M059J (cell line): ENCODE results near the gene BFSP1. TPM values are rescaled to one million over a fixed set of nuclear protein-coding genes. Genes with fewer than 3 reads are reported as not detected.

ENCODE experiments used
- DNase-seq: peaks from one replicate; pipeline ENCODE4 v3.0.0-alpha.2; 2012; ENCODE audit warnings: low read depth
- total RNA-seq: library from RNA; depleted of rRNA; stranded (reverse); fragments of >200 nt; shearing (Covaris generic); gene quantifications from 2 replicates; pipeline ENCODE4 v1.2.3, GENCODE V29; 2014; rRNA removed

The BFSP1 gene
- total RNA-seq, 1 experiment from 2014 or later, result 5.5 TPM

DNA sequence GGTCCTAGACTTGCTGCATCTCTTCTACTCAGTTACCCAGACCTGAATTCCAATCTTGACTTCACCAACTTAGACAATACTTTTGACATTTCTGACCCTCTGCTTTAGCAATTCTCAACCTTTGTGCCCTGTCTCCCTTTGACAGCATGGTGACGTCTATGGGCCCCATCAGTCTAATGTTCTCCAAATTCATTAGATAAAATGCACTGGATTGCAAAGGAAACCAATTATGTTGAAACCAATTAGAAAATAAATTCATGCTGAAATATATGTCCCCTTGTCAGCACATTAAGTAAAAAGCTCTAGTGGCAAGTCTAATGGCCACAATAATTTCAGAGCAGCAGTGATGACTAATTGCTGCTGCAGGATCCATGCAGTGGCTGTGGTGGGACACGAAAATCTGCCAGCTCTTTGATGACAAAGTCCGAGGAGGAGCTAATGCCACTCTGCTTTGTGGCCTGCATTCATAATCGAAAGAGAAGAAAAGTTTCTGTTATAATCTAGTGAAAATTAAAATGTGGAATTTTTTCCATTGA, 64.0 kb downstream of the BFSP1 start:
- peak; percentile 52 for DNase-seq

GRCh38 chr20:17466641-17467040, 64.5 kb downstream of the BFSP1 start:
- peak; percentile 51 for DNase-seq

DNA sequence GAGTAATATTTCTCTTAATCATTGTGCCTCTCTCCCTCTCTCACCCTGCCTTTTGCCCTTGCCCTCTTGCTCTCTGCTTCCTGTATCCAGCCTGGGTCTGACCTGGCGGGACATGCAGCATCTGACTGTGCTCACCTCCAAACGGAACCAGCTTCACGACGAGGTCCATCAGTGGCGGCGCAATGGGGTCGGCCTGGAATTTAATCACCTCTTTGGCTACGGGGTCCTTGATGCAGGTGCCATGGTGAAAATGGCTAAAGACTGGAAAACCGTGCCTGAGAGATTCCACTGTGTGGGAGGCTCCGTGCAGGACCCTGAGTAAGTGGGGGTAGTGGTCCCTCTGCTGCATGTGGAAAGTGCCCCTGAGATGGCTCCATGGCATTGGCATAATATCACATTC, 65.9 kb downstream of the BFSP1 start:
- no peak for DNase-seq

DNA sequence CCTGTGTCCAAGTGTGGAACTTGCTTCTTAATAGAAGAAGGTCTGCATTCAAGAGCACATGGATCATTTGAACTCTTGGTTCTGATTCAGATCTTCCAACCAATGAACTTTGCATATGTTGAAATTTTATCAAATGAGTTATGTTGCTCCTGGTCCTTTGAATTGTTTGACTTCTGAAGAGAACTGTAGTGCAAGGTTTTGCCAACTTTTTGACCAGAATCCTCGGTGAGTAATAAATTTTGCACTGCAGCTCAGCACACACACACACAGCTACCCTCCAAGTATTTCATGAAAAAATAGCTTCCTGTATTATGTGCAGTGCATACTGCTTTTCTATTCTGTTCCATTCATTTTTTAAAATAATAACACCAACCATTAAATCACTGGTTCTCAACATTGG, 67.5 kb downstream of the BFSP1 start:
- no peak for DNase-seq

DNA sequence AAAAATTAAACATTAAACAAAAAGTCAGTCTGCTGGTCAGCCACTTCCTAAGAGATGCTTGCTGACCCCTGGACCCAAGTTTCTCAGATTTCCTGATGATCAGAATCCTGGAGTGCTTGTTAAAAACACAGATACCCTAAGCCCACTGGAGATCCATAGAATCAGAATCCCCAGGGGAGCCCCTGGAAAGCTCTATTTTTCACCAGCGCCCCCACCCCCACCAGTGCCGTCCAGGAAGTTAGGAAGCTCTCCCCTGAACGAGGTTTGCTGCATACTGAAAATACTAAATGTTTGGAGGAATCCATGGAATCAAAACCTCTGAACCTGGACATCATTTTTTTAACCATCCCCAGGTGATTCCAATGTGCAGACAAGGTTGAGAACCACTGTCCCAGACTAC, 69.2 kb downstream of the BFSP1 start:
- DNase-seq, result no peak

- peak; percentile 46 for DNase-seq
Observed at GRCh38 chr20:17460119-17460518, 71.1 kb downstream of the BFSP1 start.

GRCh38 chr20:17457588-17458190, 73.5 kb downstream of the BFSP1 start:
- no peak for DNase-seq

DNA sequence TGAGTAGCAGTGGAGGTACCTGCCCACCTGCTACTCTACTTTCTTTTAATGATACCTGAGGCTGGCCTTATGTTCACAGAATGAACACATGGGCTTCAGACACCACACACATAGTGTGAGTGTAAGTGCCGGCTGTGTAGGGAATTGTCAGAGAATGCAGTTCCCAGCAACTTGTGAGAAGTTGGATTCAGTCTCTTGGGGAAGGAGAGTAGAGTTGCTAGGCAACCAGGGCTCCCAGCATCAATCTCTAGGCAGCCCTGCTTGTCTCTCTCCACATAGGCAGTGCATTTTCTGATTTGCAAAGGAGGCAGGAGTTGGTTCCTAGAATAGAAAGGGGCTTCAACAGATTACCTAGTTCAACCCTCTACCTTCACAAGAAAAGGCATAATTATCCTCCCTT, 74.1 kb downstream of the BFSP1 start:
- DNase-seq, result no peak

DNA sequence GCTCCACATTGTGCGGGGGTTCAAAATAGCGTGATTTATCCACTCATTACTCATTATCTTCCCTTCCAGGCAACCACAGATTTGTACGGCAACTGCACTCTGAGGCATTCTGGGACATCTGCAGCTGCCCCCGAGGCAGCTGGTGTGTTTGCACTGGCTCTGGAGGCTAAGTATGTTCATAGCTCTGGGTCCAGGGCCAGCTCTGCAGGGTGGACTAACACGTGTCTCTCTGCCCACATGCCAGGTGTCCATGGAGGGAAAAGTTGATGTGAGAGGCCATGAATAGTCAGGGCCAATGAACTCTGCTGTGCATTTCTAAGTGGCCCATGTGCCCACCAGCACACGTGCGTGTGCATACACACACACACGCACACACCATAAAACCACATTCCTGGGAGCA, 74.9 kb downstream of the BFSP1 start:
- no peak for DNase-seq

- DNase-seq, result no peak
Observed at GRCh38 chr20:17453592-17453991, 77.6 kb downstream of the BFSP1 start.

DNA sequence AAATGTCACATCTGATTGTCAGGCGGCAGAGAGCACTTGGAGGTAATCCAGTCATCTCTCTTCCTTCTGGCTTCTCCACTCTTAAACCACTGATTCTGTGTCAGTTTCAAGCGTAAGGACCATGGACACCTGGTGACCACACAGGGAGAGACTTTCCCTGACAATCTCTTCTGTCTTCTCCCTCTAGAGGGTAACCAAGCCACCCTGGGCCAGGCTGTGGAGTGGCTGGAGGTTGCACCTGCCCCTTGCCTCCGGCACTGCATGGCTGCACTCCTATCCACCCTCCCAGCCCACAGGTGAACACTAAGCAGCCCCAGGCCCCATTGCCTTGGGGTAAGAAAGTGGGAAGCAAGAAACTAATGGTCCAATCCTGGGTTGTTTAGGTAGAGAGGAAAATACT, 78.7 kb downstream of the BFSP1 start:
- DNase-seq, result no peak

DNA sequence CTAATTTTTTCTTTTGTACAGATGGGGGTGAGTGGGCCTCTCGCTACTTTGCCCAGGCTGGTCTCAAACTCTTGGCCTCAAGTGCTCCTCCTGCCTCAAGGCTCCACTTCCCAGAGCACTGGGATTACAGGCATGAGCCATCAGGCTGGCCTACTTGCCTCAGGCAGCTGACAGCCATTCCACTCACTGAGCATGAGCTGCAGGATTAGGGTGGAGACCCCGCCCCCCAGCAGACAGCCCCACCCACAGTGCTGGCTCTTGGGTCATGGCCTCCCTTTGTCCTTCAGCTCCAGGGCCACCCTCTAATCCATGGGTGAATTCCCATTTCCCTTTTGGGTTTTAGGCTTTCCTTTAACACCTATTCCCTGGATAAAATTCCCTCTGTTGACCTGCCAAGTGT, 82.1 kb downstream of the BFSP1 start:
- DNase-seq, result no peak

GRCh38 chr20:17448071-17448470, 83.1 kb downstream of the BFSP1 start:
- DNase-seq, result no peak

- no peak for DNase-seq
Observed at GRCh38 chr20:17446171-17446570, 85.0 kb downstream of the BFSP1 start.

DNA sequence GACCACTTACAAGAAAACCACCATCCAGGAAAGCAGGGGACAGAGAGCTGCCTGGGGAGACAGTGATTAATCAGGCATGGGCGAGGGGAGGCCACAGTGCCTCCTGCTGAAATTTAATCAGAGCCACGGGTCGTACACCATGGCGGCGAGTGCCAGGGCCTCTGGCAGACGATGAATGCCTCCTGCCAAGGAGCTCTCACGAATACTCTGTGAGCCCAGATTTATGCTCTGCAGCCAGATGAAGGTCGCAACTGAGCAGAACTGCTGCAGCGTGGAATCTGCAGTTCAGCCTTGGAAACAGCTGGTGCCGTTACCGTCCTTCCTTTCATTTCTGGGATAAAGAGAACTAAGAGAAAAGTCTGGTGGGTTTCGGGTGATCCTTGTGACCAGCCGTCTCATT, 85.6 kb downstream of the BFSP1 start:
- DNase-seq, result no peak

DNA sequence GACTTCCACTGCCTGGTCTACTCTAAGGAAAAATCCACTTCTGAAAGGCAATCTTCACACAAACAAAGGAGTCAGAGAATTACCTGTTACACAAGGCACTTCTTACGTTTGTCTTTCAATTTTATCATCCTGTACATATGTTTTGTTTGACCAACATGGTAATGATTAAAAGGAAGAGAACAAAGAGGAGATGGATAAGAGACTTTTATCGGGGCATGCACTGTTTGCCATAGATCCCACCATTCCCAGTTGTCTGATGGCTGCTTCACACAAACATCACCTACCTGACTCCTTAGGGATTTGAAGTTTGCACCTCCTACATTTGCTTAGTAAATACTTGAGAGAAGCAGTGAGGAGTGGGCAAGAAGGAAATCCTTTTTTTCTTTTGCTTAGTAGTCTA, 87.1 kb downstream of the BFSP1 start:
- DNase-seq, result no peak

Other genes starting within 250 kb of the BFSP1 start
- gene DSTN, start 38.7 kb upstream of the BFSP1 start, total RNA-seq, result 452 and 584 TPM in 2 replicates
- 145 and 253 TPM in 2 replicates for gene RRBP1, start 150.9 kb upstream of the BFSP1 start, total RNA-seq
- not detected in 2 replicates for gene BANF2, start 168.6 kb upstream of the BFSP1 start, total RNA-seq